ENCODE measurements around the gene ATPAF1.
A peak's percentile ranks its signal among the peaks of the same experiment; 100 is the strongest.

The ATPAF1 gene

DNA sequence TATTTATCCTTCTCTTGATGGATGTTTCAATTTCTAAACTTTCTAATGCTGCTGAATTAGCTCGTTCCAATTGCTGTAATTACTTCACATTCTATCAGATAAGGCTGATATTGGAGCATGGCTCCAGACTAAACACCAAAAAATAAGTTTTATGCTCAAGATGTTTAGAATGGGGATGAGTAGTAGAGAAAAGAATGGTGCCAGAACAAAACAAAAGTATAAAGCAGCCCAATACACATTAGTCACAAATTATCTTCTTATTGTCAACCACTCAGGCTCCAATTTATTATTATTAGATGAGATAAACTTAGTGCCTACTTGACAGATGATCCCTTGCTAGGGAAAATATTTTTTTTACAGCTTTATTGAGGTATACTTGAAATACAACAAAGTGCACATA is 21.8 kb downstream of the ATPAF1 start:
- H3K27ac ChIP-seq, result no peak overlapping the region

DNA sequence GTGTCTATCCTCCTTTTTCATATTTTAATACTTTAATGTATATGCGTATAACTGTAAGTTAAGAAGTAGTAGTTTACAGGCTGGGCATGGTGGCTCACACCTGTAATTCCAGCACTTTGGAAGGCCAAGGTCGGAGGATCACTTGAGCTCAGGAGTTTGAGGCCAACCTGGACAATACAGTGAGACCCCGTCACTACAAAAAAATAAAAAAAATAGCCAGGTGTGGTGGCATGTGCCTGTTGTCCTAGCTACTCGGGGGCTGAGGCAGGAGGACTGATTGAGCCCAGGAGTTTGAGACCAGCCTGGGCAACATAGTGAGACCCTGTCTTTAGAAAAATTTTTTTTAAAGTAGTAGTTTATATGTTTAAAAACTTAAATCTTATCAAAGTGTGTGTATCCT is 22.3 kb downstream of the ATPAF1 start:
- TF ChIP-seq, protein P1, sequence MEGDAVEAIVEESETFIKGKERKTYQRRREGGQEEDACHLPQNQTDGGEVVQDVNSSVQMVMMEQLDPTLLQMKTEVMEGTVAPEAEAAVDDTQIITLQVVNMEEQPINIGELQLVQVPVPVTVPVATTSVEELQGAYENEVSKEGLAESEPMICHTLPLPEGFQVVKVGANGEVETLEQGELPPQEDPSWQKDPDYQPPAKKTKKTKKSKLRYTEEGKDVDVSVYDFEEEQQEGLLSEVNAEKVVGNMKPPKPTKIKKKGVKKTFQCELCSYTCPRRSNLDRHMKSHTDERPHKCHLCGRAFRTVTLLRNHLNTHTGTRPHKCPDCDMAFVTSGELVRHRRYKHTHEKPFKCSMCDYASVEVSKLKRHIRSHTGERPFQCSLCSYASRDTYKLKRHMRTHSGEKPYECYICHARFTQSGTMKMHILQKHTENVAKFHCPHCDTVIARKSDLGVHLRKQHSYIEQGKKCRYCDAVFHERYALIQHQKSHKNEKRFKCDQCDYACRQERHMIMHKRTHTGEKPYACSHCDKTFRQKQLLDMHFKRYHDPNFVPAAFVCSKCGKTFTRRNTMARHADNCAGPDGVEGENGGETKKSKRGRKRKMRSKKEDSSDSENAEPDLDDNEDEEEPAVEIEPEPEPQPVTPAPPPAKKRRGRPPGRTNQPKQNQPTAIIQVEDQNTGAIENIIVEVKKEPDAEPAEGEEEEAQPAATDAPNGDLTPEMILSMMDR (conservative IDR thresholded peaks at IDR 0.05), result no peak
- TF ChIP-seq ZFX (IDR thresholded peaks at IDR 0.05), result no peak
- H3K27ac ChIP-seq, result no peak overlapping the region

More for the DNA sequence above, 21.8 kb downstream of the ATPAF1 start:
- TF ChIP-seq, protein P1 (conservative IDR thresholded peaks at IDR 0.05), result no peak

DNA sequence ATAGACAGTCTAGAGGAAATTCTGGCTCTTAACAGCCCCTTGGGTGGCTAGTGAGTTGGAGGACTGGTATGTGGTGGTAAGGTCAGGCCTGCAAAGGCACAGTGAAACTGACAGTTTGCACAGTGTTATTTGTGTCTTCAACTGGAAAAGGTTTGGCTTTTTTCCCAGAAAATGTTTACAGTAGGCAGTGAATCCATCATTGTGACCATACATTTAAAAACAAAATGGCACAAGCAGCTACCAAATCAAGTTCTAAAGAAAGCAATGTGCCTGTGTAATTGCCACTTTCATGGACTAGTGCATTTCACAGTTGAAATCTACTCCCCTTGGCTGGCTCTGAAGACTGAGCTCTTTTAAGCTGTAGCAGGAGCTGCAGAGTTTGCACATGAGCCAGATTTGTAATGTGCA is 24.8 kb downstream of the ATPAF1 start:
- peak overlapping the region; percentile 57; the same call in 1 of the 2 replicates for H3K27ac ChIP-seq

DNA sequence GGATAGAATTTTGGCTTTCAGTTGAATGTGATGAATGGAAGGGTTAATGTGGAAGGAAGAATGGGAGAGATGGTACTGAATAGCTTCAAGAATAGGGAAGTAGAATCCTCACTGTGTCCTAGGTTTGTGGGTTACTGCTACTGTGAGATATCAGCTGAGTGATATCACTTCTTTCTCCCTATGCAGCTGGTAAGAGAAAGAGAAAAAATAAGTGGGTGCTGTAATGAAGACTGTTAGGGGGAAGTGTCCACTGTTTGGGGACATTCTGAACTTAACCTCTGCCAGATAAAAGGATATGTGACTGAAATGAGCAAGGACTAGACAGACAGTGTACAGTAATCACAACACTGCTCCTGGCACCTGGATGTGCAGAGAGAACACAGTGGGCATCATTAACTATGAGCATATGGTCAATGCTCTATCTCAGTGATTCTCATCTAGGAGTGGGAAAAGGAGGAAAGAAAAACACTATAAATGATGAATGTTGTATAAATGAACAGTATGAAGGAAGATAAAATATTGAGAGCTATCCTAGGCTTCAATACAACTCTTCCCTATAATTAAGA is 26.0 kb downstream of the ATPAF1 start:
- no peak overlapping the region for H3K27ac ChIP-seq
- TF ChIP-seq, protein P1 (conservative IDR thresholded peaks at IDR 0.05), result no peak
- TF ChIP-seq ZFX (IDR thresholded peaks at IDR 0.05), result no peak

More for the DNA sequence above, 24.8 kb downstream of the ATPAF1 start:
- no peak for TF ChIP-seq ZFX (IDR thresholded peaks at IDR 0.05)
- TF ChIP-seq, protein P1 (conservative IDR thresholded peaks at IDR 0.05), result no peak

DNA sequence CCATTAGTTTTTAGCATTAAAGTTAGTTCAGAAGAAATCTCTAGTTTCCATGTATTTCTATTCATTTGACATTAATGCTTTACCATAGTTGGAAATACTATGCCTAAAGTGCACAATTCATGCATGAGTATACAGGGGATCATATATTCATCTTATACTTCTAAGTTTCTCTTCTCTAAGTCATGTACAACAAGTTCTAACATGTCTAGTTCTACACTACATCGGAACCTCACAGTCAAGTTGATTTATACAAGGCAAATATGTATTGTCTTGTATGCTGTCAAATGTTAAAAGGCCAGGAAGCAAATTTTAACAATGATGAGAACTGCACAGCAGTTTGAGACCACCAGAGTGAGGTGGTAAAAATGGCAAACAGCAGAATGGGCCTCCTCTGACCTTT is 28.6 kb downstream of the ATPAF1 start:
- TF ChIP-seq, protein P1 (conservative IDR thresholded peaks at IDR 0.05), result no peak
- TF ChIP-seq ZFX (IDR thresholded peaks at IDR 0.05), result no peak
- H3K27ac ChIP-seq, result no peak overlapping the region

DNA sequence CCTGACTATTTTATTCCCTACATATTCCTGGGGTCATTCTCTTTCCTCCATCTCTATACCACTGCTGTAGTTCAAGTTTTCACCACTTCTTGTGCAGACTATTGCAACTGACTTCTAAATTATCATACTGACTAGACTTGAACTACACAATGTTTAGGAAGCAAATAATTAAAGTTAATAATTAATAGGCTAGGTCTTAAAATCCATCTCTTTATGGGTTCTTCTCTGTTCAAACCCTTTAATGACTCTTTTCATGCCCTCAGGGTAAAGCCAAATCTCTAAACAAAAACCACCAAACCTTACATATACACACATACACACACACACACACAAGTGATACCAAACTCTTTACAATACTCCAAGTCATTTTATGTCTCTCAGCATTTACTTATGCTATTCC is 29.2 kb downstream of the ATPAF1 start:
- TF ChIP-seq, protein P1 (conservative IDR thresholded peaks at IDR 0.05), result no peak
- TF ChIP-seq ZFX (IDR thresholded peaks at IDR 0.05), result no peak
- no peak overlapping the region for H3K27ac ChIP-seq

DNA sequence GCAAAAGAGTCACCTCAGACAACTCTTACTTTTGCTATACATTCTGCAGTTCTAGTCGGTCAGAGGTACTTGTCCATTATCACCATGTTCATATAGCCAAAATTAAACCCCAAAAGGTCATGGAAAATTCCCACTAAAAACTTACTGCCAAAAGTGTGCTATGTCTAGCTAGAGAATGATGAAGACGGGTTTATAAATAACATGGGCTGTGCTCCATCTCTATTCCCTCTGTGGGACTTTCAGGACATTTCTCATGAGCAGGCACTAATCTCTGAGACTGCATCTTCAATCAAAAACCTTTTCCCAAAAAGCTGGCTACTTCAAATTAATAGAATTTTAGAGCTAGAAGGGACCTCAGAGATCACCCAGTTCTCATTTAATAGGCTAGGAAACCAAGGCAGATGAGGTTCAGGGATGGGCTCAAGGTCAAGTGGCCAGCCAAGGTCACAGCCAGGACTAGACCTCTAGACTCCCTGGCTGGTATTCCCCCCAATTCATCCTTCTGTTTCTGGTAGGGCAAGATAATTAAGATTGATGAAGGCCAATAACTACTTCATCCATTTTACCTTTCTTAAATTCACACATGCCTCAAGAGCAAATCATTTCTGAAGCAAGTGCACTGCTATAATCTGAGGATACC is 30.6 kb downstream of the ATPAF1 start:
- no peak overlapping the region for H3K27ac ChIP-seq
- TF ChIP-seq, protein P1 (conservative IDR thresholded peaks at IDR 0.05), result no peak
- TF ChIP-seq ZFX (IDR thresholded peaks at IDR 0.05), result no peak

All from C4-2B (cell line).